Activated CD4-positive, alpha-beta T cell treated with anti-CD3 and anti-CD28 coated beads for 48 hours (primary cell): Measurements from ENCODE around the gene COX5A.
"Not testable (repeated sequence)": the region's sequence is repeated elsewhere in the genome, so short reads cannot be mapped to it uniquely, and the experiment has no call there.

Source experiments
- DNase-seq: peaks from one replicate; pipeline ENCODE4 v3.0.0-alpha.2; 2020

Gene COX5A

GRCh38 chr15:74955017-74955416 is 17.1 kb upstream of the COX5A start:
- no peak for DNase-seq

- peak; percentile 26 for DNase-seq
These were observed 16.6 kb upstream of the COX5A start for GRCh38 chr15:74954515-74954914.

- no peak for DNase-seq
These were observed 13.1 kb upstream of the COX5A start for GRCh38 chr15:74951006-74951405.

- DNase-seq: peak; percentile 87
These were observed 12.4 kb upstream of the COX5A start for GRCh38 chr15:74950078-74950908.

GRCh38 chr15:74937272-74937589 is 642 bp downstream of the COX5A start:
- no peak for DNase-seq

- not testable (repeated sequence) for DNase-seq
These were observed 2.7 kb downstream of the COX5A start for GRCh38 chr15:74935193-74935592.

- no peak for DNase-seq
These were observed 4.3 kb downstream of the COX5A start for GRCh38 chr15:74933573-74933972.

GRCh38 chr15:74928771-74929198 is 9.1 kb downstream of the COX5A start:
- DNase-seq: no peak

GRCh38 chr15:74924525-74924924 is 13.3 kb downstream of the COX5A start:
- DNase-seq: no peak

- DNase-seq: no peak
These were observed 17.4 kb downstream of the COX5A start for GRCh38 chr15:74920456-74920855.

GRCh38 chr15:74917676-74918075 is 20.2 kb downstream of the COX5A start:
- DNase-seq: no peak

- not testable (repeated sequence) for DNase-seq
These were observed 24.1 kb downstream of the COX5A start for GRCh38 chr15:74913799-74914198.

- DNase-seq: no peak
These were observed 24.8 kb downstream of the COX5A start for GRCh38 chr15:74913041-74913440.

- DNase-seq: no peak
These were observed 29.2 kb downstream of the COX5A start for GRCh38 chr15:74908635-74909034.

GRCh38 chr15:74907163-74907870 is 30.6 kb downstream of the COX5A start:
- DNase-seq: no peak

GRCh38 chr15:74906450-74907162 is 31.3 kb downstream of the COX5A start, which contains the start of gene FAM219B:
Gene FAM219B (minus strand): TSS chr15:74906851. CDS start chr15:74906800, 51 bp downstream.
- peak; percentile 86 for DNase-seq

- DNase-seq: peak; percentile 43
These were observed 31.8 kb downstream of the COX5A start for GRCh38 chr15:74906067-74906449.

- no peak for DNase-seq
These were observed 33.6 kb downstream of the COX5A start for GRCh38 chr15:74904190-74904805.

GRCh38 chr15:74903676-74904075 is 34.2 kb downstream of the COX5A start:
- no peak for DNase-seq

- DNase-seq: no peak
These were observed 35.4 kb downstream of the COX5A start for GRCh38 chr15:74902295-74903075.

- DNase-seq: peak; percentile 71
These were observed 36.2 kb downstream of the COX5A start for GRCh38 chr15:74901612-74902063.

- no peak for DNase-seq
These were observed 40.6 kb downstream of the COX5A start for GRCh38 chr15:74897300-74897701.
